ENCODE measurements around the gene MRPL4.
"Not testable (repeated sequence)": the region's sequence is repeated elsewhere in the genome, so short reads cannot be mapped to it uniquely, and the experiment has no call there.

The MRPL4 gene

DNA sequence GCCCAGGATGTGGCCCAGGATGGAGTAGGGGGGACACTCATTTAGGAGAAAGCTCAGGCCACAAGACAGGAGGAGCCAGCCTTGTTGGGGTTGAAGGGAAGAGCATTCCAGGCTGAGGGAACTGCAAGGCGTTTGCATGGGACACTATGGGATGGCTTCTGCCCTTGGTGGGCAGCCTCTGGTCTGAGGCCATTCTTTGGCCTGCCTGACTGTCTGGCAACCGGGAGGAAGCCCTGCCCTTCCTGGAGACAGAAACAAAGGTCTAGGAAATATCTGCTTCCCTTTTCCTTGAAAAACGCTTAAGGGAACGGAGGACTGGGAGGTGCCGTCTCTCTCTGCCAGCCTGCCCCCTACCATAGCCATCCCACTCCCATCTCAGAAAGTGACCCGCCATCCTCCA lies 16.1 kb downstream of the MRPL4 start:
- DNase-seq, result no peak

DNA sequence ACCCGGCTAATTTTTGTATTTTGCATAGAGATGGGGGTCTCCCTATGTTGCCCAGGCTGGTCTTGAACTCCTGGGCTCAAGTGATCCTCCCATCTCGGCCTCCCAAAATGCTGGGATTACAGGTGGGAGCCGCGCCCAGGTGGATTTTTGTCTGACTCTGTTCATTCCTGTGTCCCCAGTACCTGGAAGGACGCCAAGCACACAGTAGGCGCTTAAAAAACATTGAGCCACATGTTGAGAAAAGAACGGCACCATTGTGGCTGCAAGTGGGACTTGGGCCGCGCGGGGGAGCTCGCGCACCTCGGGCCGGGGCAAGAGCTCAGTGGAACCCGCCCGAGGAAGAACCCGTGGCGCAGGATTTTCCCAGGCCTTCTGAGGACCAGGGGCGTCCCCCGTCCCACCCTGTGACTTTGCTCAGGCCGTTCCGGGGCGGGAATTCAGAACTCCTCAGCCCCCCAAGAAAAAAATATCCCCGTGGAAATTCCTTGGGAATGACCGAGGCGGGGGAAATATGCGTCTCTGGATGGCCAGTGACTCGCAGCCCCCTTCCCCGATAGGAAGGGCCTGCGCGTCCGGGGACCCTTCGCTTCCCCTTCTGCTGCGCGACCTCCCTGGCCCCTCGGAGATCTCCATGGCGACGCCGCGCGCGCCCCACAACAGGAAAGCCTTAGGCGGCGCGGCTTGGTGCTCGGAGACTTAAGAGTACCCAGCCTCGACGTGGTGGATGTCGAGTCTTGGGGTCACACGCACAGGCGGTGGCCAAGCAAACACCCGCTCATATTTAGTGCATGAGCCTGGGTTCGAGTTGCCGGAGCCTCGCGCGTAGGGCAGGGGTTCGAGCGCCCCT lies 17.5 kb downstream of the MRPL4 start:
- peak; percentile 61 for DNase-seq

DNA sequence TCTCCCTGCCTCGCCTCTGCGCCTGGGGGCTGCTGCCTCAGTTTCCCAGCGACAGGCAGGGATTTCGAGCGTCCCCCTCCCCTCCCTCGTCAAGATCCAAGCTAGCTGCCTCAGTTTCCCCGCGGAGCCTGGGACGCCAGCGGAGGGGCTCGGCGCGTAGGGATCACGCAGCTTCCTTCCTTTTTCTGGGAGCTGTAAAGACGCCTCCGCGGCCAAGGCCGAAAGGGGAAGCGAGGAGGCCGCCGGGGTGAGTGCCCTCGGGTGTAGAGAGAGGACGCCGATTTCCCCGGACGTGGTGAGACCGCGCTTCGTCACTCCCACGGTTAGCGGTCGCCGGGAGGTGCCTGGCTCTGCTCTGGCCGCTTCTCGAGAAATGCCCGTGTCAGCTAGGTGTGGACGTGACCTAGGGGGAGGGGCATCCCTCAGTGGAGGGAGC lies 18.2 kb downstream of the MRPL4 start:
- DNase-seq, result no peak

DNA sequence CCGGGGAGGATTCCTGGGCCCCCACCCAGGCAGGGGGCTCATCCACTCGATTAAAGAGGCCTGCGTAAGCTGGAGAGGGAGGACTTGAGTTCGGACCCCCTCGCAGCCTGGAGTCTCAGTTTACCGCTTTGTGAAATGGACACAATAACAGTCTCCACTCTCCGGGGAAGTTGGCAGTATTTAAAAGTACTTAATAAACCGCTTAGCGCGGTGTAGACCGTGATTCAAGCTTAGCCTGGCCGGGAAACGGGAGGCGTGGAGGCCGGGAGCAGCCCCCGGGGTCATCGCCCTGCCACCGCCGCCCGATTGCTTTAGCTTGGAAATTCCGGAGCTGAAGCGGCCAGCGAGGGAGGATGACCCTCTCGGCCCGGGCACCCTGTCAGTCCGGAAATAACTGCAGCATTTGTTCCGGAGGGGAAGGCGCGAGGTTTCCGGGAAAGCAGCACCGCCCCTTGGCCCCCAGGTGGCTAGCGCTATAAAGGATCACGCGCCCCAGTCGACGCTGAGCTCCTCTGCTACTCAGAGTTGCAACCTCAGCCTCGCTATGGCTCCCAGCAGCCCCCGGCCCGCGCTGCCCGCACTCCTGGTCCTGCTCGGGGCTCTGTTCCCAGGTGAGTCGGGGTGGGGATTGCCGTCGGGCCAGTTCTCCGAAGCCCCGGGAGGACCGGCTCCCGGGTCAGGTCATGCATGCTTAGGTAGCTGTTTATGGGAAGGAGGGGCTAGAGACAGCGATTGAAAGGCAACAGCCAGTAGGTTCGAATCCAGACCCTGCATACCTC lies 18.8 kb downstream of the MRPL4 start, which contains the start of gene ICAM1:
Gene ICAM1 (plus strand): TSS at position 505 of the 779 bp plus-strand sequence. CDS start 40 bp downstream, at position 545.
- no peak for DNase-seq

DNA sequence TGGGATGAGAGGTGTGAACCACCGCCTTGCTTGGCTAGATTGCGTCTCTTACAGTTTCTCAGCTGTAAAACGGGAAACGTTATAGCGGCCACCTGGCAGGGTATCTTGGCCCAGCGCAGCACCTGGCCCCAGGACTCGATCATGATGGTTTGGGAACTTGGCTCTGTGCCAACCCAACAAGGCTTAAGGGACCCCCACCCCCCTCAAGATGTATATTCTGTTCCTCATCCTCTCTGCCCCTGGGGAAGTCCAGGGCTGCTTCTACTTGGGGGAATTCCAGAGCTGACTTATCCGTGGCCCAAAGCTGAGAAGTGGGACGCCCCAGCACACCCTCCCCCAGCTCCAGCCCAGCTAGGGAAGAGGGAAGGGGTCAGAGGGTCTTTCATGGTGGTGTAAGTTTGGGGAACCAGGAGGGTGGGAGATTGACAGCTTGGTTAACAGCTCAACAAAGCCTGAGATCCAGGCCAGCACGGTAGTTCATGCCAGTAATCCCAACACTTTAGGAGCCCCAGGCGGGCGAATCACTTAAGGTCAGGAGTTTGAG lies 19.6 kb downstream of the MRPL4 start:
- no peak for DNase-seq

DNA sequence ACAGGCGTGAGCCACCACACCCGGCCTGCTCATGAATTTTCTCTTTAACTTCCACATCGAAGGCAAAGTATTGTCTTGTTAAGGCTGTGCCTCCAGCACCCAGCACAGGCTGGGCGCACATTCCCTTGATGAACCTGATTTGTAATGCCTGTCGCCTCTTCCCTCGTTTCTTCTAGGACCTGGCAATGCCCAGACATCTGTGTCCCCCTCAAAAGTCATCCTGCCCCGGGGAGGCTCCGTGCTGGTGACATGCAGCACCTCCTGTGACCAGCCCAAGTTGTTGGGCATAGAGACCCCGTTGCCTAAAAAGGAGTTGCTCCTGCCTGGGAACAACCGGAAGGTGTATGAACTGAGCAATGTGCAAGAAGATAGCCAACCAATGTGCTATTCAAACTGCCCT lies 22.6 kb downstream of the MRPL4 start:
- DNase-seq, result no peak

DNA sequence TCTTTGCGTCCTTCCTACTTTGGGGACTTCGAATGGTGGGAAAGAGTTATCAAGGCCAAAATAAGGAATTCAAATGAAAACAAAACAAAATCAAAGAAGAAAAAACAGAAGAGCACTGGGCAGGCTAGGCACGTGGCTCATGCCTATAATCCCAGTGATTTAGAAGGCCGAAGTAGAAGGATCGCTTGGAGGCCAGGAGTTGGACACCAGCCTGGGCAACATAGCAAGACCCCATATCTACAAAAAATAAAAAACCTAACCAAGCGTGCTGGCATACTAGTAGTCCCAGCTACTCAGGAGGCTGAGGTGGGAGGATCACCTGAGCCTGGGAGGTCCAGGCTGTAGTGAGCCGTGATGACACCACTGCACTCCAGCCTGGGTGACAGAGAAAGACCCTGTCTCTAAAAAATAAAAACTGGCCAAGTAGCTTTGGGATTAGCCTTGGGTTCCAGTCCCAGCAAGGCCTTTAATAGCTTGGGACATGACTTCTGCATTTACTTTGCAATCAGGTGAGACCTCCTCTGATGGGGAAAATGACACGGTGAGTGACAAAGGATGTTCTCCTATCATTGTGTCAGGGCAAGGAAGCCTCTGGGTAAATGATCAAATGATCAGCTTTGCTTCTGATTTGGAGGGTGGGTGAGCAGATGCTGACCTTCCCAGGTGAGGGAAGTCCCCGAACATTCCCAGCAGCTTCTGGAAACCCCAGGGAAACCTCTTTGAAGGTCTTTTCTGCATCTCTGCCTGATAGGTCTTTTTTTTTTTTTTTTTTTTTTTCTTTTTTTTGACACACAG lies 26.0 kb downstream of the MRPL4 start:
- no peak for DNase-seq

DNA sequence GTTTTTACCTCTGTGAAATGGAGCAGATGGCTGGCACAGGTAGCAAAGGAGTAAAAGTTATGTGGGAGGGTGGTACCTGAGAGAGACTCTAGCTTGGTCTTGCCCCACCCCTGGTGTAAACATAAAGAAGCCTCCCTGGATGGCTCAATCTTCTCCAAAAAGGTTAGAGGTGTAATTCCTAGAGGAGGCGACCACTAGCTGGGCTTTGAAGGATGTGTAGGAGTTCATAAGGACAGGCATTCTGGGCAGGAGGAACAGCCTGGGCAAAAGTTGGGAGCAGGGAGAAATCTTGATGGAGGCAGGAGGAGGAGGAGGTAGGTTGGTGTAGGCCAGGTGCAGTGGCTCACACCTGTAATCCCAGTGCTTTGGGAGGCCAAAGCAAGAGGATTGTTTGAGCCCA lies 26.9 kb downstream of the MRPL4 start:
- no peak for DNase-seq

DNA sequence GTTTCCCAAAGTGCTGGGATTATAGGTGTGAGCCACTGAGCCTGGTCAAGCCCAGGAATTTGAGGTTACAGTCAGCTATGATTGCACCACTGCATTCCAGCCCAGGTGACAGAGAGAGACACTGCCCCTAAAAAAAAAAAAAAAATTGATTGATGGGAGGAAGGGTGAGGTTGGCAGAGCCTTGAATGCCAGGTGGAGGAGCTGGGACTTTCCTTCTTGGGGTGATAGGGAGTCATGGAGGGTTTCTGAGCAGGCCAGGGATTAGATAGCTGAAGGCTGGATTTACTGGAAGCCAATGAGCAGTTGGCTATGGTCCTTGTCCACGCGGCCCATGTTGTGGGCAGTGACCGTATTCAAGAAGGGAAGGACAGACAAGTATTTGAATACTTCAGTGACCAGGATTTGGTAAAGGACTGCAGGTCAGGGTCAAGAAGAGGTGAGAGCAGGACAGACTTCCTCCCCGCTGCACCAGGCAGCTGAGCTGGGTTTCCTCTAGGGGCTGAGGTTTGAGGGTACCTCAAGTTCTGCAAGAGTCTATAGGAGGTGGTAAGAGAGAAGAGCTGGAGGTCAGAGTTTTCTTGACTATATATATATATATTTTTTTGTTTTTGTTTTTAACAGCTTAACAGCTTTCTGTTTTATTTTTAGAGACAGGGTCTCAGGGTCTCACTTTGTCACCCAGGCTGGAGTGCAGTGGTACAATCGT lies 27.9 kb downstream of the MRPL4 start:
- DNase-seq, result no peak

DNA sequence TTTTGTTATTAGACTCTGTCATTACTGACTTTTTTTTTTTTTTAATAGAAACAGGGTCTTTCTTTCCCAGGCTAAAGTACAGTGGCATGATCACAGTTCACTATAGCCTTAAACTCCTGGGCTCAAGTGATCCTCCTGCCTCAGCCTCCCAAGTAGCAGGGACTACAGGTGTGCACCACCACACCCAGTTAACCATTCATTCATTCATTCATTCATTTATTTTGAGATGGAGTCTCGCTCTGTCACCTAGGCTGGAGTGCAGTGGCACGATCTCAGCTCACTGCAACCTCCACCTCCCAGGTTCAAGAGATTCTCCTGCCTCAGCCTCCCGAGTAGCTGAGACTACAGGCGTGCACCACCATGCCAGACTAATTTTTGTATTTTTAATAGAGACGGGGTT lies 30.0 kb downstream of the MRPL4 start:
- not testable (repeated sequence) for DNase-seq

DNA sequence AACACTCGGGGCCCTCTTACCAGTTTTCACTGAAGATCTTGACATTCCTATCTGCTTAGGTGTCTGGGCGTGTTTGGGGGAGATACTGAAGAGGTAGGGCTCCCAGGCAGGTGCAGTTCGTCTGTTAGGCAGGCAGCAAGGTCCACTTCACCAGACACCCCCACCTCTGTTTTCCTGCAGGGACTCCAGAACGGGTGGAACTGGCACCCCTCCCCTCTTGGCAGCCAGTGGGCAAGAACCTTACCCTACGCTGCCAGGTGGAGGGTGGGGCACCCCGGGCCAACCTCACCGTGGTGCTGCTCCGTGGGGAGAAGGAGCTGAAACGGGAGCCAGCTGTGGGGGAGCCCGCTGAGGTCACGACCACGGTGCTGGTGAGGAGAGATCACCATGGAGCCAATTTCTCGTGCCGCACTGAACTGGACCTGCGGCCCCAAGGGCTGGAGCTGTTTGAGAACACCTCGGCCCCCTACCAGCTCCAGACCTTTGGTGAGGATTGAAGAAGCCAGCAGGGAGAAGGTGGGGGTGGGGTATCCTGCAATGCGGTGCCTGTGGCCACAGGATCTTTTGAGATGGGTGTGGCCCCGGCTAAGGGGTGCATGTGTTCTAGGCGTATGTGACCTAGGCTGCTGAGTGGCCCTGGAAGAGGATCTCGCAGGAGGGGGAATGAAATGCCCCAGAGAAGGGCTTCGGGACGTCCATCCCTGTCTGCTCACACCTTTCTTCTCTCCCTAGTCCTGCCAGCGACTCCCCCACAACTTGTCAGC lies 31.5 kb downstream of the MRPL4 start:
- DNase-seq, result no peak

DNA sequence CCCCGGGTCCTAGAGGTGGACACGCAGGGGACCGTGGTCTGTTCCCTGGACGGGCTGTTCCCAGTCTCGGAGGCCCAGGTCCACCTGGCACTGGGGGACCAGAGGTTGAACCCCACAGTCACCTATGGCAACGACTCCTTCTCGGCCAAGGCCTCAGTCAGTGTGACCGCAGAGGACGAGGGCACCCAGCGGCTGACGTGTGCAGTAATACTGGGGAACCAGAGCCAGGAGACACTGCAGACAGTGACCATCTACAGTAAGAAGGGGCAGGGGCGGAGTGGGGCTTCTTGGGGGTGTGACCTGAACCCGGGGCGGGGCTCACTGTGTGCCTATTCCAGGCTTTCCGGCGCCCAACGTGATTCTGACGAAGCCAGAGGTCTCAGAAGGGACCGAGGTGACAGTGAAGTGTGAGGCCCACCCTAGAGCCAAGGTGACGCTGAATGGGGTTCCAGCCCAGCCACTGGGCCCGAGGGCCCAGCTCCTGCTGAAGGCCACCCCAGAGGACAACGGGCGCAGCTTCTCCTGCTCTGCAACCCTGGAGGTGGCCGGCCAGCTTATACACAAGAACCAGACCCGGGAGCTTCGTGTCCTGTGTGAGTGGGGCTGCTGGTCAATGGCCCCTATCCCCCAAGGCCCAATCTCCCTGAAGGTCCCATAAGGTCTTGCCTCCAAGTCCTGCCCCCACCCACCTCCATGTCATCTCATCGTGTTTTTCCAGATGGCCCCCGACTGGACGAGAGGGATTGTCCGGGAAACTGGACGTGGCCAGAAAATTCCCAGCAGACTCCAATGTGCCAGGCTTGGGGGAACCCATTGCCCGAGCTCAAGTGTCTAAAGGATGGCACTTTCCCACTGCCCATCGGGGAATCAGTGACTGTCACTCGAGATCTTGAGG lies 32.3 kb downstream of the MRPL4 start:
- no peak for DNase-seq

DNA sequence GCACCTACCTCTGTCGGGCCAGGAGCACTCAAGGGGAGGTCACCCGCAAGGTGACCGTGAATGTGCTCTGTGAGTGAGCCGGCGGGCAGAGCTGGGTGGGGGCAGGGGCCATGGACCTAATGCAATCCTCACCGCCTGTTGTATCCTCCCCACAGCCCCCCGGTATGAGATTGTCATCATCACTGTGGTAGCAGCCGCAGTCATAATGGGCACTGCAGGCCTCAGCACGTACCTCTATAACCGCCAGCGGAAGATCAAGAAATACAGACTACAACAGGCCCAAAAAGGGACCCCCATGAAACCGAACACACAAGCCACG lies 32.9 kb downstream of the MRPL4 start:
- no peak for DNase-seq

DNA sequence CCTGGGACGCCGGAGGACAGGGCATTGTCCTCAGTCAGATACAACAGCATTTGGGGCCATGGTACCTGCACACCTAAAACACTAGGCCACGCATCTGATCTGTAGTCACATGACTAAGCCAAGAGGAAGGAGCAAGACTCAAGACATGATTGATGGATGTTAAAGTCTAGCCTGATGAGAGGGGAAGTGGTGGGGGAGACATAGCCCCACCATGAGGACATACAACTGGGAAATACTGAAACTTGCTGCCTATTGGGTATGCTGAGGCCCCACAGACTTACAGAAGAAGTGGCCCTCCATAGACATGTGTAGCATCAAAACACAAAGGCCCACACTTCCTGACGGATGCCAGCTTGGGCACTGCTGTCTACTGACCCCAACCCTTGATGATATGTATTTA lies 33.4 kb downstream of the MRPL4 start:
- no peak for DNase-seq

DNA sequence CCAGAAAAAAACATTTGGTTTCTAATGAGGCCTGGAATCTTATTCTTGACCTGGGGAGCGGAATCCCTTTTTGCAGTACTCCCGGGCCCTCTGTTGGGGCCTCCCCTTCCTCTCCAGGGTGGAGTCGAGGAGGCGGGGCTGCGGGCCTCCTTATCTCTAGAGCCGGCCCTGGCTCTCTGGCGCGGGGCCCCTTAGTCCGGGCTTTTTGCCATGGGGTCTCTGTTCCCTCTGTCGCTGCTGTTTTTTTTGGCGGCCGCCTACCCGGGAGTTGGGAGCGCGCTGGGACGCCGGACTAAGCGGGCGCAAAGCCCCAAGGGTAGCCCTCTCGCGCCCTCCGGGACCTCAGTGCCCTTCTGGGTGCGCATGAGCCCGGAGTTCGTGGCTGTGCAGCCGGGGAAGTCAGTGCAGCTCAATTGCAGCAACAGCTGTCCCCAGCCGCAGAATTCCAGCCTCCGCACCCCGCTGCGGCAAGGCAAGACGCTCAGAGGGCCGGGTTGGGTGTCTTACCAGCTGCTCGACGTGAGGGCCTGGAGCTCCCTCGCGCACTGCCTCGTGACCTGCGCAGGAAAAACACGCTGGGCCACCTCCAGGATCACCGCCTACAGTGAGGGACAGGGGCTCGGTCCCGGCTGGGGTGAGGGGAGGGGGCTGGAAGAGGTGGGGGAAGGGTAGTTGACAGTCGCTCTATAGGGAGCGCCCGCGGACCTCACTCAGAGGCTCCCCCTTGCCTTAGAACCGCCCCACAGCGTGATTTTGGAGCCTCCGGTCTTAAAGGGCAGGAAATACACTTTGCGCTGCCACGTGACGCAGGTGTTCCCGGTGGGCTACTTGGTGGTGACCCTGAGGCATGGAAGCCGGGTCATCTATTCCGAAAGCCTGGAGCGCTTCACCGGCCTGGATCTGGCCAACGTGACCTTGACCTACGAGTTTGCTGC lies 35.1 kb downstream of the MRPL4 start, which contains the start of gene ICAM4:
Gene ICAM4 (plus strand): TSS at position 153 of the 935 bp plus-strand sequence. CDS start 58 bp downstream, at position 211.
- no peak for DNase-seq

DNA sequence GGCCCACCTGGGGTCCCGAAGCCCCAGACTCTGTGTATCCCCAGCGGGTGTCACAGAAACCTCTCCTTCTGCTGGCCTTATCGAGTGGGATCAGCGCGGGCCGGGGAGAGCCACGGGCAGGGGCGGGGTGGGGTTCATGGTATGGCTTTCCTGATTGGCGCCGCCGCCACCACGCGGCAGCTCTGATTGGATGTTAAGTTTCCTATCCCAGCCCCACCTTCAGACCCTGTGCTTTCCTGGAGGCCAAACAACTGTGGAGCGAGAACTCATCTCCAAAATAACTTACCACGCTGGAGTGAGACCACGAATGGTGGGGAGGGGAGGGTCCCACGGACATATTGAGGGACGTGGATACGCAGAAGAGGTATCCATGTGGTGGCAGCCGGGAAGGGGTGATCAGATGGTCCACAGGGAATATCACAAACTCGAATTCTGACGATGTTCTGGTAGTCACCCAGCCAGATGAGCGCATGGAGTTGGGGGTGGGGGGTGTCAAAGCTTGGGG lies 36.7 kb downstream of the MRPL4 start:
- peak; percentile 57 for DNase-seq

DNA sequence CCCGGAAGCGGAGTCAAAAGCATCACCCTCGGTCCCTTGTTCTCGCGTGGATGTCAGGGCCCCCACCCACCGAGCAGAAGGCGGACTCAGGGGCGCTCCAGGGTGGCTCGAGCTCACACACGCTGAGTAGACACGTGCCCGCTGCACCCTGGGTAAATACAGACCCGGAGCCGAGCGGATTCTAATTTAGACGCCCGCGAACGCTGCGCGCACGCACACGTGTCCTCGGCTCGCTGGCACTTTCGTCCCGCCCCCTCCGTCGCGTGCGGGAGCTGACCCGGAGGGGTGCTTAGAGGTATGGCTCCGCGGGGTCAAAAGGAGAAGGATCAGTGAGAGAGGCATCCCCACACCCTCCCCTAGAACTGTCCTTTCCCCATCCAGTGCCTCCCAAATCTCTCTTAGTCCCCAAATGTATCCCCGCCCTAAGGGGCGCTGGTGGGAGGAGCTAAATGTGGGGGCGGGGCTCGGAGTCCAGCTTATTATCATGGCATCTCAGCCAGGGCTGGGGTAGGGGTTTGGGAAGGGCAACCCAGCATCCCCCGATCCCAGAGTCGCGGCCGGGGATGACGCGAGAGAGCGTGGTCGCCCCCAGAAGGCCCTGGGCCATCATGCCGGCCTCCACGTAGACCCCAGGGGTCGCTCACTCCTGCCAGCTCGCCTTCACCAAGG lies 37.3 kb downstream of the MRPL4 start:
- peak; percentile 58 for DNase-seq

DNA sequence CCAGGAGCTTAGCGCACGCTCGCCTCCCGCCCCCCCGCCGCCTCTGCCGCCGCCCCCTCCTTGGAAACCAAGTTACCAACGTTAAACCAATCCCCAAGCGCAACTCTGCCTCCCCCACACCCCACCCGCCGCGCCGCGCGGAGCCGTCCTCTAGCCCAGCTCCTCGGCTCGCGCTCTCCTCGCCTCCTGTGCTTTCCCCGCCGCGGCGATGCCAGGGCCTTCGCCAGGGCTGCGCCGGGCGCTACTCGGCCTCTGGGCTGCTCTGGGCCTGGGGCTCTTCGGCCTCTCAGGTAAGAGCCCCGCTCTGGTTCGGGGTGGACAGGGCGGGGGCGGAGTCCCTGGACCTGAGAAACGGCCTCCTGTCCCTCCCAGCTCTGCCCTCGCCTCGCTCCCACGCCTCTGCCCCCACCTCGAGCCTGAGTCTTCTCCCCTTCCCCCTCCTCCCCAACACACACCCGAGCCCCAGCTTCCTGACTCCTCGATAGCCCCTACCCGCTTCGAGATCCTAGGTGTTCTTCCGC lies 37.9 kb downstream of the MRPL4 start, which contains the start of gene ICAM5:
Gene ICAM5 (plus strand): TSS at position 117 of the 521 bp plus-strand sequence. CDS start 92 bp downstream, at position 209.
- no peak for DNase-seq
